Smooth muscle cell (in vitro differentiated cells): ENCODE measurements around the gene TRABD2B. TPM values are rescaled to one million over a fixed set of nuclear protein-coding genes. Genes with fewer than 3 reads are reported as not detected.

Experiments
- DNase-seq: peaks from one replicate; lab custom pipeline; 2025; ENCODE audit not compliant: unreplicated experiment; lab: John Stamatoyannopoulos, UW
- H2AFZ ChIP-seq: fragments of 200-600 bp; sonication (generic); 2 replicates; pipeline ENCODE4 v1.6.0; 2016; ENCODE audit warnings: antibody characterized with exemption, low read depth, mild to moderate bottlenecking
- H3F3A ChIP-seq: fragments of 200-600 bp; sonication (generic); 2 replicates; pipeline ENCODE4 v1.6.0; 2017; ENCODE audit warnings: antibody characterized with exemption, low read depth
- H3K27ac ChIP-seq: fragments of 200-600 bp; sonication (generic); 2 replicates; pipeline ENCODE4 v1.5.1; 2016; ENCODE audit warnings: low read depth, mild to moderate bottlenecking
- H3K27me3 ChIP-seq: fragments of 200-600 bp; sonication (generic); 2 replicates; pipeline ENCODE4 v1.6.1; 2016; ENCODE audit warnings: low read depth, mild to moderate bottlenecking
- H3K36me3 ChIP-seq: fragments of 200-600 bp; sonication (generic); 2 replicates; pipeline ENCODE4 v1.5.1; 2016; ENCODE audit warnings: low read depth
- H3K4me1 ChIP-seq: fragments of 200-600 bp; sonication (generic); 2 replicates; pipeline ENCODE4 v1.5.1; 2016; ENCODE audit warnings: low read depth
- H3K4me2 ChIP-seq: fragments of 200-600 bp; sonication (generic); 2 replicates; pipeline ENCODE4 v1.6.0; 2016; ENCODE audit warnings: mild to moderate bottlenecking
- H3K4me3 ChIP-seq: fragments of 200-600 bp; sonication (generic); 2 replicates; pipeline ENCODE4 v1.5.1; 2016; ENCODE audit warnings: mild to moderate bottlenecking
- H3K79me2 ChIP-seq: fragments of 200-600 bp; sonication (generic); 2 replicates; pipeline ENCODE4 v1.6.0; 2016; ENCODE audit warnings: low read depth, mild to moderate bottlenecking
- H3K9ac ChIP-seq: fragments of 200-600 bp; sonication (generic); 2 replicates; pipeline ENCODE4 v1.6.0; 2016; ENCODE audit warnings: low read depth
- H3K9me3 ChIP-seq: fragments of 200-600 bp; sonication (generic); replicated peaks from 2 replicates; pipeline ENCODE4 v1.5.1; 2016; ENCODE audit warnings: low read depth
- H4K20me1 ChIP-seq: fragments of 200-600 bp; sonication (generic); 2 replicates; pipeline ENCODE4 v1.6.0; 2016; ENCODE audit warnings: low read depth
- WGBS: methylation state at CpG from one replicate; pipeline ENCODE4 v1.1.7; 2016; ENCODE audit warnings: low lambda C conversion rate; 5-methylcytosine and 5-hydroxymethylcytosine counted together
- polyA plus RNA-seq: library from polyadenylated mRNA; unstranded; fragments of >200 nt; fragmentation: Nextera tagmentation; extraction: Ambion mirVana; gene quantifications from 2 replicates; pipeline ENCODE4 v1.2.1, GENCODE V29; 2016
- total RNA-seq: library from RNA; depleted of rRNA; stranded (reverse); fragments of >200 nt; gene quantifications from 2 replicates; pipeline ENCODE4 v1.2.3, GENCODE V29; 2014
- TF ChIP-seq, protein P1 (sequence below): fragments of 200-600 bp; sonication (generic); IDR thresholded peaks from 2 replicates; pipeline ENCODE4 v1.5.1; 2017; ENCODE audit warnings: borderline replicate concordance, mild to moderate bottlenecking, antibody characterized with exemption; ENCODE audit not compliant: insufficient read depth, poor library complexity, severe bottlenecking

The TRABD2B gene
- total and polyA plus RNA-seq, 2 experiments from 2014 or later = 0.94 to 4.9 TPM

DNA sequence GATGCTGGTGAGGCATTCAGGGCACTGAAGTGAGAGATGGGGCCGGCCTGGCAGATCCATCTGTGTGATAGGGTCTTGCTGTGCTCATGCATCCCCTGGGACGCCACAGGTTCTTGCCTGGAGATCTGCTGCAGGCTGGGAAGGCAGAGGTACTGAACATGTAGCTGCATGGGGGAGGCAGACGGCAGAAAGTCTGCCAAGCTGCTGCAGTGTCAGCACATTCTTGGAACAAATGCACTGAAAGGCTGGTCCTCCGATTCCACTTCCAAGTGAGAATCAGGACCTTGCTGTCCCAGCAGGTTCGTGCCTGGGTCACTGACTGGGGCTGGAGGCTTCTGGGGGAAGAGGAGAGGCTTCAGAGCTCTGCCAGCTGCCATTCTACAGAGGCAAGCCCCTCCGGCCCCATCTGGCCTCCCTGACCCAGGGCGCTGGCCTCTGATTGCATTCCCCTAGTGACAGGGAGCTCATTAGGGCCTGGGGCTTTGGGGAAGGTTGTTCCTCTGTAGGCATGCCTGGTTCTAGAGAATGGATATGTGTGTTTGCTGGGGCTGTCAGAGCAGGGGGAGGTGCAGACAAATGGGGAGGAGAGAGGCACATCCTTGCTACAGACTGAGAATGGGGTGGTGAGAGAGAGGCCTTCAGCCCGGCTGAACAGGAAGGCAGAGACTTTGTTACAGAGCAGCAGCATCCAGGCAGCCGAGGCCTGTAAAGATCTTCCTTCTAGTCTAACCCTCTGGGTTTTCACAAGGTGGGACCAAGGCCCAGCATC, 174.0 kb downstream of the TRABD2B start:
- Histone ChIP-seq H4K20me1 (peaks cover 80% of the 10 kb centered on the region), H3K27me3 (no peaks in the 10 kb centered on the region), H3K4me2 (no peak overlapping the region), H3K27ac (no peak overlapping the region), H3K4me3 (no peak overlapping the region), H3K79me2 (no peaks in the 10 kb centered on the region), H2AFZ (no peak overlapping the region), H3K9ac (no peak overlapping the region), H3F3A (no peaks in the 10 kb centered on the region), H3K9me3 (no peaks in the 10 kb centered on the region), H3K4me1 (no peaks in the 10 kb centered on the region), H3K36me3 (no peaks in the 10 kb centered on the region)
- WGBS = 82% methylated on average over 9 of the region's 9 CpGs
- DNase-seq = no peak
- TF ChIP-seq, protein P1, sequence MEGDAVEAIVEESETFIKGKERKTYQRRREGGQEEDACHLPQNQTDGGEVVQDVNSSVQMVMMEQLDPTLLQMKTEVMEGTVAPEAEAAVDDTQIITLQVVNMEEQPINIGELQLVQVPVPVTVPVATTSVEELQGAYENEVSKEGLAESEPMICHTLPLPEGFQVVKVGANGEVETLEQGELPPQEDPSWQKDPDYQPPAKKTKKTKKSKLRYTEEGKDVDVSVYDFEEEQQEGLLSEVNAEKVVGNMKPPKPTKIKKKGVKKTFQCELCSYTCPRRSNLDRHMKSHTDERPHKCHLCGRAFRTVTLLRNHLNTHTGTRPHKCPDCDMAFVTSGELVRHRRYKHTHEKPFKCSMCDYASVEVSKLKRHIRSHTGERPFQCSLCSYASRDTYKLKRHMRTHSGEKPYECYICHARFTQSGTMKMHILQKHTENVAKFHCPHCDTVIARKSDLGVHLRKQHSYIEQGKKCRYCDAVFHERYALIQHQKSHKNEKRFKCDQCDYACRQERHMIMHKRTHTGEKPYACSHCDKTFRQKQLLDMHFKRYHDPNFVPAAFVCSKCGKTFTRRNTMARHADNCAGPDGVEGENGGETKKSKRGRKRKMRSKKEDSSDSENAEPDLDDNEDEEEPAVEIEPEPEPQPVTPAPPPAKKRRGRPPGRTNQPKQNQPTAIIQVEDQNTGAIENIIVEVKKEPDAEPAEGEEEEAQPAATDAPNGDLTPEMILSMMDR = no peak

DNA sequence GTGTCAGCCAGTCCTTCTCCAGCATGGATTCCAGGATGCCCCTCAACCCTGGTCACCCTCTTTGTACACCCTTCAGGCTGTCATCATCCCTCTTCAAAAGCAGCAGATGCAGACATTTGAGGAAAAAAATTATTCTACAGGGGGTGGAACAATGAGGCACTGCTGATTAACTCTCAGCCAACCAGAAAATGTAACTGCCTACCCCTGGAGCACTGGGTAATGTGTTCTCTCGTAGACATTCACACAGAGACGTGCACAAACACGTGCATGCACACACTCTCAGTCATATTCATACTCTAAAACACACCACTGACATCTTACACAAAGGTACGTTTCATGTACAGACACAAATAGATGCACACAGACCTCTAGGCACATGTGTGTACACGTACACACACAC, 175.4 kb downstream of the TRABD2B start:
- H3F3A ChIP-seq = no peaks in the 10 kb centered on the region
- no peaks in the 10 kb centered on the region for H3K27me3 ChIP-seq
- H2AFZ ChIP-seq = no peak overlapping the region
- WGBS = 94% methylated on average over 5 of the region's 5 CpGs
- no peak overlapping the region for H3K4me2 ChIP-seq
- no peaks in the 10 kb centered on the region for H3K4me1 ChIP-seq
- no peak overlapping the region for H3K4me3 ChIP-seq
- no peak for DNase-seq
- no peaks in the 10 kb centered on the region for H3K36me3 ChIP-seq
- H3K9ac ChIP-seq = no peak overlapping the region
- H3K79me2 ChIP-seq = no peaks in the 10 kb centered on the region
- no peak overlapping the region for H3K27ac ChIP-seq
- no peaks in the 10 kb centered on the region for H3K9me3 ChIP-seq
- TF ChIP-seq, protein P1 = no peak
- peaks cover 73% of the 10 kb centered on the region for H4K20me1 ChIP-seq

DNA sequence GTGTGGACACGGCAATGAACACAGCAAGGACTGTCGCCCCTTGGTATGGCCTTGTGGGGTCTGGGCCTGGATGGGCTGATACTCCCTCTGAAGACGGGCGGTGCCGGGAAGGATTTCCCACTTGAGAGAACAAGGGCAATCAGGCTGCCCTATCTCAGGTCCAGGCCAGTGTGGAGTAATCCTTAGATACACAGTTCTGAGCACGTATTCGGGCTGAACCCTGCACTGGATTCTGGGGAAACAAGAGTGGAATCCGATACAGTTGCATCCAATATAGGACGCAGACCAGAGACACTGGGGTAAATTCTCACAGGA, 177.7 kb downstream of the TRABD2B start:
- Histone ChIP-seq H3K9me3 (no peaks in the 10 kb centered on the region), H3K4me2 (no peak overlapping the region), H2AFZ (no peak overlapping the region), H3K36me3 (no peaks in the 10 kb centered on the region), H3K79me2 (no peaks in the 10 kb centered on the region), H4K20me1 (peaks cover 56% of the 10 kb centered on the region), H3K9ac (no peak overlapping the region), H3K4me3 (no peak overlapping the region), H3F3A (no peaks in the 10 kb centered on the region), H3K4me1 (no peaks in the 10 kb centered on the region), H3K27ac (no peak overlapping the region), H3K27me3 (no peaks in the 10 kb centered on the region)
- DNase-seq = no peak
- WGBS = 90% methylated on average over 9 of the region's 9 CpGs
- TF ChIP-seq, protein P1 = no peak
